GM10266 (cell line): ENCODE results near the gene TMEM30A.

ENCODE experiments used
- DNase-seq: peaks from one replicate; pipeline ENCODE4 v3.0.0; 2012; ENCODE audit errors: extremely low spot score
- TF ChIP-seq, protein P1 (sequence below): IDR thresholded peaks from 2 replicates; pipeline ENCODE4 v1.5.1; 2012; ENCODE audit warnings: mild to moderate bottlenecking, low read depth; ENCODE audit not compliant: control insufficient read depth, insufficient read depth; ENCODE audit errors: missing control alignments

The TMEM30A gene

DNA sequence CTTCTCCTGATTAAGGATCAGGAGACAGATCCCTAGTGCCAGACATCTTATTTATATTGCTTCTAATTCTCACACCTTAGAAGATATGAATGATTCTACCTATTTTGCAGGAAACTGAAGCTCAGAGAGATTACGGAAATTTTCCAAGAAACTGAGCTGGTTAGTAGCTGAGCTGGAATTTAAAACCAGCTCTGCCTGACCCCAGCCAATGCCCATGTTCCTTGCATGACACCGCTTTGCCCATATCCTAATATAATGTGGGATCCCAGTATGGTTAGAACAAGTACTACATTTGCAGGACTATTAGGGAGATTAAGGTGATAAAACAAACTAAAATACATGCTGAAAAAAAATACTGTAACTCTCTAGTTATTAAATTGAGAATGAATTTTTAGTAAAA, 1.9 kb downstream of the TMEM30A start:
- TF ChIP-seq, protein P1, sequence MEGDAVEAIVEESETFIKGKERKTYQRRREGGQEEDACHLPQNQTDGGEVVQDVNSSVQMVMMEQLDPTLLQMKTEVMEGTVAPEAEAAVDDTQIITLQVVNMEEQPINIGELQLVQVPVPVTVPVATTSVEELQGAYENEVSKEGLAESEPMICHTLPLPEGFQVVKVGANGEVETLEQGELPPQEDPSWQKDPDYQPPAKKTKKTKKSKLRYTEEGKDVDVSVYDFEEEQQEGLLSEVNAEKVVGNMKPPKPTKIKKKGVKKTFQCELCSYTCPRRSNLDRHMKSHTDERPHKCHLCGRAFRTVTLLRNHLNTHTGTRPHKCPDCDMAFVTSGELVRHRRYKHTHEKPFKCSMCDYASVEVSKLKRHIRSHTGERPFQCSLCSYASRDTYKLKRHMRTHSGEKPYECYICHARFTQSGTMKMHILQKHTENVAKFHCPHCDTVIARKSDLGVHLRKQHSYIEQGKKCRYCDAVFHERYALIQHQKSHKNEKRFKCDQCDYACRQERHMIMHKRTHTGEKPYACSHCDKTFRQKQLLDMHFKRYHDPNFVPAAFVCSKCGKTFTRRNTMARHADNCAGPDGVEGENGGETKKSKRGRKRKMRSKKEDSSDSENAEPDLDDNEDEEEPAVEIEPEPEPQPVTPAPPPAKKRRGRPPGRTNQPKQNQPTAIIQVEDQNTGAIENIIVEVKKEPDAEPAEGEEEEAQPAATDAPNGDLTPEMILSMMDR: no peak
- DNase-seq: no peak

- DNase-seq: peak; percentile 23
- TF ChIP-seq, protein P1: no peak
These were observed 2.9 kb downstream of the TMEM30A start for GRCh38 chr6:75281653-75282052.

DNA sequence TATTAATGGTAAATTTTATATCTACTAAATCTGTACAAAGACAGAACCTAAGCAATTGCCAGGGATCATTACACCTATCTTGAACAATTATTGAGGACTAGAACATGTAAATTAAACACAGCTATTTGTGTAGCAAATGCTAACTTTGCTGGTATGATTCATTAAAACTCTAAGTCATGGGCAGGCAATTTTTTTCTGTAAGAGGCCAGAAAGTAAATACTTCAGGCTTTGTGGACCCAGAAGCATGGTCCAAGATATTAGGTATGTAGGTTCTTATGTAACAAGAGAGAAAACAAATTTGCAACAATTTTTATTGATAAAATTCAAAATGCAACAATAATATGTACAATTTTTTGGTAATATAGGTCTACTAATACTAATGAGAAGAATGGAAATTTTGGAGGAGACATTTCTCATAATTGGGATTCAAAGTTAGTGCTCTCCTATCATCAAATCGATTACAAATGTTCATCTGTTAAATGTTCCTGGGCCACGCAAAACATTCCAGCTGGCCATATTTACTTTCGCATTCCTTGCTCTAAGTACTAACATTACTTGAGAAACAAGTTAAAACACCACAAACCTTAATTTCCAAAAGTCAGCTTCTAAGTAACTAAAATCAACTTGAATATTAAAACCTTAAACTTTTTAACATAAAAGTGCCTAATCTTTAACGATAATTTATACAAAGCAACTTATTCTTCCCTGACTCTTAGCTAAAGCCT, 4.3 kb downstream of the TMEM30A start:
- TF ChIP-seq, protein P1: no peak
- DNase-seq: no peak

GRCh38 chr6:75279418-75279817, 5.2 kb downstream of the TMEM30A start:
- no peak for DNase-seq
- TF ChIP-seq, protein P1: no peak

GRCh38 chr6:75278474-75279077, 6.0 kb downstream of the TMEM30A start:
- DNase-seq: no peak

GRCh38 chr6:75275067-75275466, 9.5 kb downstream of the TMEM30A start:
- DNase-seq: no peak
- TF ChIP-seq, protein P1: no peak

More at GRCh38 chr6:75278474-75279077, 6.0 kb downstream of the TMEM30A start:
- TF ChIP-seq, protein P1: no peak

DNA sequence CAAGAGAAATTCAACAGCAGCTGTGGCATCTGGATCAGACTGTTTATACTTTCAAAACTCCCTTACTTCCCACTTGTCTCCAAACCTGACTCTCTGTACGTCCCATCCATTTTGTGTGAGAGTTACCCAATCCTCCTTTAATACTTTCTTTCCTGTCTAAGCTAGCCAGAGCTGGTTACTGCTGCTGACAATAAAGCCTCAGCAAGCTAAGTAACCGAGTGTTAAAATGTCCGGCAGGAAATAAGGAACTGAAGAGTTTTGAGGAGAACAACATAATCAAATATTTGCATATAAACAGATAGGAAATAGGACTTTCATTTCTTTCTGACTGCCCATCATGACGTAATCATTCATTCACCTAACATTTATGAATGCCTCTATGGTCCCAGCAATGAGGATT, 11.6 kb downstream of the TMEM30A start:
- DNase-seq: no peak
- TF ChIP-seq, protein P1: no peak
